PC-9 (cell line): ENCODE data around the gene COL4A3.

Experiments used
- CTCF ChIP-seq: fragments of 200-600 bp; sonication (generic); conservative IDR thresholded peaks from 2 replicates; pipeline ENCODE4 v1.6.1; 2017; ENCODE audit warnings: mixed run types, antibody characterized with exemption, mild to moderate bottlenecking, moderate library complexity
- EZH2 ChIP-seq: fragments of 200-600 bp; sonication (generic); IDR thresholded peaks from 2 replicates; pipeline ENCODE4 v1.8.0; 2017; ENCODE audit warnings: antibody characterized with exemption, low read depth

GRCh38 chr2:227182765-227183164, 18.3 kb downstream of the COL4A3 start:
- TF ChIP-seq CTCF = no peak
- TF ChIP-seq EZH2 = no peak
